K562 treated with DMSO at 1 percent for 4 hours (cell line): ENCODE data around the gene F12. TPM values are rescaled to one million over a fixed set of nuclear protein-coding genes. Genes with fewer than 3 reads are reported as not detected.

Experiments used
- total RNA-seq: library from RNA; unstranded; fragments of 300-600 nt; gene quantifications from 2 replicates; pipeline ENCODE4 v1.2.3, GENCODE V29; 2022; ENCODE audit not compliant: insufficient read depth

Gene F12
- total RNA-seq, result 12.2 and 12.7 TPM in 2 replicates

DNA sequence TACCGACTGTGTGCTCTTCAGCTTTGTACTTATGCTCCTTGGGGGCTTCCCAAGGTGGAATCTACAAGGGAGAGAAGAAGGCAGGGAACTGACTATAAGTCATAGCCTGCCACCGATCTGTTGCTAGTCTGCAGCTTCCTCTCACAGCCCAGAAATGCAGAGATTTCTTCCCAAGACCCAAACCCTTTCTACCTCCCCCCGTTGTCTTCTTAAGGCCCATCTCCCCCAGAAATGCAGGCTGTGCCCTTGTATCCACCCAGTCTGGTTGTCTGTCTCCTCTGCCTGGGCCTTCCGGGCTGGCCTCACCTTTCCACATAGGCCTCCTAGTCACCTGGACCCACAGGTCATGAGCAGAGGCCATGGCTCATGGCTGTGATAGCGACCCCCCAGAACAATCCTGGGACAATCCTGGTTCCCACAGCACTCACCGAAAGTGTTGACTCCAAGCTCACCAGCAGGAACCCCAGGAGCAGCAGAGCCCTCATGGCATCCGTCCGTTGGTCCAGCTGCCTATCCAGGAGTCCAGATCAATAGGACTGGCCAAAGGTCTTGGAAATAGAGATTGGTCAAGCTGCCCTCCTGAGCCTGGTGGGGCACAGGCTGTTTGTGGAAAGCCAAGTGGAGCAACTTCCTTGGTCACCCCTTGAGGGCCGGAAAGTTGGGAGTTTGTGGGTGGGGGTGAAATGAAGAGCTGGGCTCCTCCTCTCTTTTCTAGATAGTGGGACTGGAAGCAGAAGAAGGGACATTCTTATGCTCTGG is at the start of gene F12:
TSS of gene F12 (minus strand) at position 522 of the 759 bp plus-strand sequence. CDS start at position 485, 37 bp downstream.

DNA sequence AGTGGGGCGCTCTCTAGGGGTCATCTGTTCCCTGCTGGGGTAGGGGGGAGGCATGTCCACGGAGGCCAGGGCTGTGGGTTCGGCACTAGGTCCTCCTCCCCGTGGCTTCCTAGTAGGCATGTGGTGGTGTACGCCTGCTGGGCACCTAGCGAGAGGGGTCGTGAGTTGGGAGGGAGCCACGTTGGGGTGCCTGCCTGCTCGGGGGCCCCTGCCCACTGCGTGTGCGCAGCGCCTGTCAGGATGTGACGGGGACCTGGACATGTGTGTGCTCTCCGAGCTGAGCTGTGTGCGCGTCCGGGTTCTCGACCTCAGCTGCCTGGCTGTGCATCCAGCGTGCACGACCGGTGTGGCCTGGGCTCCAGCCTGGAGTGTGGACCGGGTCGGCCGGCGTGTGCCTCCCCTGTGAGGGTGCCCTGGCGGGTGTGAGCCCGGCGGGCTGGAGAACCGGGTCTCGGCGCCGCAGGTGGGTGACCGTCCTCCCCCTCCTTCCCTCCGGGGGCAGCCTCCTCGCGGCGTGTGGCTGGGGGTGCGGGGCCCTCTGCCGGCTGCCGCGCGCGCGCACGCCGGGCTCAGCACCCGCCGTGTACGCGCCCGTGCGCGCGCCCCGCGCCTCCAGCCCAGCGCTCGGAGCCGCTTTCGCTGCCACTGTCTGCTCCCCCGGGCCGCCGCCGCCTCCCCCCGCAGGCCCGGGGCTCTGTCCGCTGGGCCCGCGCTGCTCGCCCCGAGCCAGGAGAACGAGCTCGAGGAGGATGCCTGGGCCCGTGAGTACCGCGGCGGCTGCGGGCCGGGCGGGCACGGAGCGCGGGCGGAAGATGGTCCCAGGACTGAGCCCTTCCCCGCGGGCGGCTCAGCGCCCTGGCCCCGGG is 37.1 kb upstream of the F12 start, which contains the start of gene PRR7:
TSS of gene PRR7 (plus strand) at position 615 of the 866 bp plus-strand sequence. CDS start 8,254 bp downstream, outside the sequence.

DNA sequence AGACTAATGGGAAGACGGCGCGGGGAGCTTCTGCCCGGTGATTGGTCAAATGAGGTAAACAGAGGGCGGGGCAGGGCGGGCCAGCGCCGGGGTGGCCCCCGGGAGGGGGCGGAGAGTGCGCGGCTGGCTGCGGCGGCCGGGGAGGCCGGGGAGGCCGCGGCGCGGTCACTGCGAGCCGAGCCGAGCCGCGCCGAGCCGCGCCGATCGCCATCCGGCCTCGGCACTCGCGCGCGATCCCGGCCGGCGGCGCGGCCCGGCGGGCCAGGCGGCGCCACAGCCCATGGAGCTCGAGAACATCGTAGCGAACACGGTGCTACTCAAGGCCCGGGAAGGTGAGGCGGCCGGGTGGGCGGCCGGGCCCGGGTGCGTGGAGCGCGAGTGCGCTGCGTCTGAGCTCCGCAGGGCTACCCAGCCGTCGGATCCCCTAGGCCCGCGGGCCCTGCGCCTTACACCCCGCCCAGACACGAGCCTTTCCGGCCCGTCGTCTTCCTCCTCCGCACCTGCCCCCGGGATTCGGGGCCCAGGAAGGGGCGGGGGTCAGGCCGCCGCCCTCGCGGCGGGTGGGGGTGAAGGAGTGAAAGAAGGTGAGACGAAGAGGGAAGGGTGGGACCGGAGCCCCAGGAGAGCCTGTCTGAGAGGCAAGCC is 17.3 kb upstream of the F12 start, which contains the start of gene GRK6:
TSS of gene GRK6 (plus strand) at position 111 of the 645 bp plus-strand sequence. CDS start at position 281, 170 bp downstream.

GRCh38 chr5:177399997-177400868 is 9.1 kb downstream of the F12 start, which contains the start of gene PFN3:
Gene PFN3 (minus strand): TSS chr5:177400661. CDS start chr5:177400576, 85 bp downstream.

GRCh38 chr5:177384134-177384533 is 25.2 kb downstream of the F12 start, which contains the start of gene SLC34A1:
Gene SLC34A1 (plus strand): TSS chr5:177384434. CDS start chr5:177385742, 1,308 bp downstream.

DNA sequence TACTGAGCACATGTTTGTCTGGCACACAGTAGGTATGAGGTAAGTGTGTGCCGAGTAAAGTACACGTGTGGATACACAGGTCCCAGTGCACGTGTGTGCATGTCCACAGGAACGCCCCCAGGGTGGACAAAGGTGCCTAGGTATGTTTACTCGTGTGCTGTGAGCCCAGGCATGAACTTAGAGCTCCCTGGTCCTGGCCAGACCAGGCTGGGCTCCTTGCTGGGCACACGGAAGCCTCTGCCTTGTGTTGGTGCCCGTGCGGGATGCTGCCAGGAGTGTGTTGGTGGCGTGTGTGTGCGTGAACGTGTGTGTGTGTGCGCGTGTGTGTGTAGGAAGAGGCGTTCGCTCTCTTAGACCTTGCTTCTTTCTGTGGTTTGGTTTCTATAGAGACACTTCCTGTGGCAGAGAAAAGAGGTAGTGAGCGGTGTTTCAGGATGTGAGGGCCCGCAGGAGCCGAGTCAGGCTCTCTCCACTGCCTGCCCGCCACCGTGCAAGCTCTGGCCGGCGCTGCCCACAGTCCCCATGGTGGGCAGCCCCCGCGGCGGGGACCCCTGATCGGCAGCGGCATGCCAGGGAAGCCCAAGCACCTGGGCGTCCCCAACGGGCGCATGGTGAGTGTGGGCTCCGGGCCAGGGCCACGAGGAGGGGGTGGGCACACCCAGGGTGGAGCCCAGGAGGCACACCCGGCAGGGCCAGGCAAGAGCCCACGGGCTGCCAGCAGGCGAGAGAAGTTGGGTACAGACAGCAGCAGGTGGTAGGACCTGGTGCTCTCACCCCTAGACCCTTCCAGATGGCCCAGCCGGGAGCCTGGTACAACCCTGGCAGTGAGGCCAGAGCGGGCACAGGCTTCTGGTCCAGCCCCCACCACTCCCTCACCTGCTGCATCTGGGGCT is 51.7 kb downstream of the F12 start, which contains the start of gene RGS14:
TSS of gene RGS14 (plus strand) at position 466 of the 893 bp plus-strand sequence. CDS start at position 567, 101 bp downstream.

Other genes starting within 250 kb of the F12 start
- 62.2 and 65.3 TPM in 2 replicates for gene RAB24, start 105.8 kb downstream of the F12 start, total RNA-seq
- 227 and 280 TPM in 2 replicates for gene PRELID1, start 105.8 kb downstream of the F12 start, total RNA-seq
- 21.6 and 36.2 TPM in 2 replicates for gene MXD3, start 97.7 kb downstream of the F12 start, total RNA-seq
- gene LMAN2, start 57.9 kb downstream of the F12 start, total RNA-seq, result 298 and 335 TPM in 2 replicates
- gene RGS14, start 51.6 kb downstream of the F12 start, total RNA-seq, result 55.1 and 60.6 TPM in 2 replicates
- not detected in 2 replicates for gene SLC34A1, start 25.1 kb downstream of the F12 start, total RNA-seq
- gene PFN3, start 8.9 kb downstream of the F12 start, total RNA-seq, result not detected in 2 replicates
- gene GRK6, start 17.1 kb upstream of the F12 start, total RNA-seq, result 65.2 and 66.7 TPM in 2 replicates
- gene PRR7, start 37.2 kb upstream of the F12 start, total RNA-seq, result 8.7 and 12.3 TPM in 2 replicates
- 42.5 and 57.4 TPM in 2 replicates for gene DBN1, start 64.1 kb upstream of the F12 start, total RNA-seq
- gene PDLIM7, start 88.0 kb upstream of the F12 start, total RNA-seq, result 109 and 111 TPM in 2 replicates
- 17.6 and 19.9 TPM in 2 replicates for gene DOK3, start 100.3 kb upstream of the F12 start, total RNA-seq
- 102 and 110 TPM in 2 replicates for gene DDX41, start 107.4 kb upstream of the F12 start, total RNA-seq
- gene FAM193B, start 145.0 kb upstream of the F12 start, total RNA-seq, result 20.5 and 32.3 TPM in 2 replicates
- gene TMED9, start 182.6 kb upstream of the F12 start, total RNA-seq, result 353 and 384 TPM in 2 replicates
- 15.8 and 16.2 TPM in 2 replicates for gene B4GALT7, start 190.6 kb upstream of the F12 start, total RNA-seq